DOHH2 (cell line): ENCODE data around the gene PML.

Source experiments
- H3F3A ChIP-seq: fragments of 200-600 bp; sonication (generic), shearing (Covaris generic); 2 replicates; pipeline ENCODE4 v1.6.0; 2016; ENCODE audit warnings: antibody characterized with exemption, mild to moderate bottlenecking; ENCODE audit not compliant: control insufficient read depth, insufficient read depth
- H3K27ac ChIP-seq: fragments of 200-600 bp; sonication (generic); 2 replicates; pipeline ENCODE4 v1.5.1; 2014; ENCODE audit warnings: low read depth, mild to moderate bottlenecking, low read length, moderate library complexity
- H3K27me3 ChIP-seq: fragments of 200-600 bp; sonication (generic); 2 replicates; pipeline ENCODE4 v1.6.1; 2014; ENCODE audit warnings: mild to moderate bottlenecking, low read length, mixed read lengths; ENCODE audit not compliant: control insufficient read depth
- H3K36me3 ChIP-seq: fragments of 200-600 bp; sonication (generic); 2 replicates; pipeline ENCODE4 v1.6.1; 2014; ENCODE audit warnings: mild to moderate bottlenecking, low read length, moderate library complexity, mixed read lengths; ENCODE audit not compliant: control insufficient read depth
- H3K4me1 ChIP-seq: fragments of 200-600 bp; sonication (generic); 2 replicates; pipeline ENCODE4 v1.6.1; 2014; ENCODE audit warnings: mild to moderate bottlenecking, low read length, mixed read lengths; ENCODE audit not compliant: control insufficient read depth
- H3K4me2 ChIP-seq: fragments of 200-600 bp; sonication (generic); 2 replicates; pipeline ENCODE4 v1.6.0; 2014; ENCODE audit warnings: mild to moderate bottlenecking, low read length, moderate library complexity
- H3K4me3 ChIP-seq: fragments of 200-600 bp; sonication (generic); 2 replicates; pipeline ENCODE4 v1.5.1; 2014; ENCODE audit warnings: mild to moderate bottlenecking, low read length, mixed read lengths
- H3K79me2 ChIP-seq: fragments of 200-600 bp; sonication (generic); 2 replicates; pipeline ENCODE4 v1.6.1; 2014; ENCODE audit warnings: mild to moderate bottlenecking, low read length, mixed read lengths; ENCODE audit not compliant: control insufficient read depth
- H3K9me2 ChIP-seq: fragments of 200-600 bp; sonication (generic); replicated peaks from 2 replicates; pipeline ENCODE4 v1.6.1; 2014; ENCODE audit warnings: mild to moderate bottlenecking, low read length, mixed read lengths; ENCODE audit not compliant: control insufficient read depth
- H3K9me3 ChIP-seq: fragments of 200-600 bp; sonication (generic); 2 replicates; pipeline ENCODE4 v1.6.1; 2014; ENCODE audit warnings: antibody characterized with exemption, low read length, mixed read lengths; ENCODE audit not compliant: control insufficient read depth, insufficient read depth
- H4K20me1 ChIP-seq: fragments of 200-600 bp; sonication (generic); 2 replicates; pipeline ENCODE4 v1.6.0; 2014; ENCODE audit warnings: low read depth, mild to moderate bottlenecking, antibody characterized with exemption, low read length, moderate library complexity; ENCODE audit not compliant: control insufficient read depth, insufficient read depth
- EZH2phosphoT487 ChIP-seq: fragments of 200-600 bp; sonication (generic); IDR thresholded peaks from 2 replicates; pipeline ENCODE4 v1.6.1; 2017; ENCODE audit warnings: borderline replicate concordance, mild to moderate bottlenecking, antibody characterized with exemption, low read length, moderate library complexity, mixed read lengths
- TF ChIP-seq, protein P1 (sequence below): fragments of 200-600 bp; sonication (generic); IDR thresholded peaks from one replicate; pipeline ENCODE4 v1.5.1; 2014; ENCODE audit warnings: antibody characterized with exemption, mild to moderate bottlenecking, low read depth, low read length; ENCODE audit not compliant: poor library complexity, severe bottlenecking

PML gene

DNA sequence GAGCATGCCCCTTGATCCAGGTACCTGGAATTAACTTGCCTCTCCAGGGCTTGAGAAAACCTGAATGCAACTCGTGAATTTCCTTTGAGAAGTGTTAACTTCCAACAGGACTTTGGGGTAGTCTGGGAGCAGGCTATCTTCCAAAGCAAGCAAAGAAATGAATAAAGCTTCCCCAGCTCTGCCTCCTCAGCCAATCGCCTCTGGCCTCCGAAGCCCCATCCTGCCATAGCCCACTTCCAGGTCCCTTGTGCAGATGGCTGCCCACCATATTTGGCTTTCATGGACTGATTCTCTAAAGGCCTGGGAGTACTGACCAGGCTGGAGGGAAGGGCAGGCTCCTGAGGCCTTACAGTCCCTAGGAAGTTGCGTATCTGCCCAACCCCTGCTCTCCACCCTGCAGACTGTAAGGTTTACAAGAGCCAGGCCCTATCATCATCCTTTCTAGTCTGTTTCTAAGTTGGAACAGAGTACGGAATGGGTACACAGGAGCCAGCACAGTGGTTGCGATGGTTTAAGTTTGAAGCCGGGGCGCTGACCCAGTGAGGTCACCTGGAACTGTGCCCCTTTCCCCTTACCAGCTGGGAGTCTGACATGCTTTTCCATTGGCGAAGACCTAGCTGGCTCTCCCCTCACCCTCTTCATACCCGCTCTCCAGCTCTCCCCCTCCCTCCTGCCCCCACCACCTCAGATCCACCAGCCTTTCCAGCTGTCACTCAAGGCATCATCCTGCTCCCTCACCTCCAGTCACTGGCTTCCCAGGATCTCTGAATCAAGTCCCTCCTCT lies 1.1 kb upstream of the PML start:
- H3K36me3 ChIP-seq, result no peaks in the 10 kb centered on the region
- H3K79me2 ChIP-seq, result peaks cover 12% of the 10 kb centered on the region
- H3K4me3 ChIP-seq, result peak overlapping the region; percentile 85
- peak overlapping the region; percentile 95 for H3K4me2 ChIP-seq
- TF ChIP-seq EZH2phosphoT487, result no peak
- TF ChIP-seq, protein P1, sequence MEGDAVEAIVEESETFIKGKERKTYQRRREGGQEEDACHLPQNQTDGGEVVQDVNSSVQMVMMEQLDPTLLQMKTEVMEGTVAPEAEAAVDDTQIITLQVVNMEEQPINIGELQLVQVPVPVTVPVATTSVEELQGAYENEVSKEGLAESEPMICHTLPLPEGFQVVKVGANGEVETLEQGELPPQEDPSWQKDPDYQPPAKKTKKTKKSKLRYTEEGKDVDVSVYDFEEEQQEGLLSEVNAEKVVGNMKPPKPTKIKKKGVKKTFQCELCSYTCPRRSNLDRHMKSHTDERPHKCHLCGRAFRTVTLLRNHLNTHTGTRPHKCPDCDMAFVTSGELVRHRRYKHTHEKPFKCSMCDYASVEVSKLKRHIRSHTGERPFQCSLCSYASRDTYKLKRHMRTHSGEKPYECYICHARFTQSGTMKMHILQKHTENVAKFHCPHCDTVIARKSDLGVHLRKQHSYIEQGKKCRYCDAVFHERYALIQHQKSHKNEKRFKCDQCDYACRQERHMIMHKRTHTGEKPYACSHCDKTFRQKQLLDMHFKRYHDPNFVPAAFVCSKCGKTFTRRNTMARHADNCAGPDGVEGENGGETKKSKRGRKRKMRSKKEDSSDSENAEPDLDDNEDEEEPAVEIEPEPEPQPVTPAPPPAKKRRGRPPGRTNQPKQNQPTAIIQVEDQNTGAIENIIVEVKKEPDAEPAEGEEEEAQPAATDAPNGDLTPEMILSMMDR, result no peak
- H4K20me1 ChIP-seq, result no peaks in the 10 kb centered on the region
- H3K9me2 ChIP-seq, result no peaks in the 10 kb centered on the region
- H3F3A ChIP-seq, result no peaks in the 10 kb centered on the region
- no peaks in the 10 kb centered on the region for H3K27me3 ChIP-seq
- peaks cover 45% of the 10 kb centered on the region for H3K4me1 ChIP-seq
- no peak overlapping the region for H3K27ac ChIP-seq
- H3K9me3 ChIP-seq, result no peaks in the 10 kb centered on the region

DNA sequence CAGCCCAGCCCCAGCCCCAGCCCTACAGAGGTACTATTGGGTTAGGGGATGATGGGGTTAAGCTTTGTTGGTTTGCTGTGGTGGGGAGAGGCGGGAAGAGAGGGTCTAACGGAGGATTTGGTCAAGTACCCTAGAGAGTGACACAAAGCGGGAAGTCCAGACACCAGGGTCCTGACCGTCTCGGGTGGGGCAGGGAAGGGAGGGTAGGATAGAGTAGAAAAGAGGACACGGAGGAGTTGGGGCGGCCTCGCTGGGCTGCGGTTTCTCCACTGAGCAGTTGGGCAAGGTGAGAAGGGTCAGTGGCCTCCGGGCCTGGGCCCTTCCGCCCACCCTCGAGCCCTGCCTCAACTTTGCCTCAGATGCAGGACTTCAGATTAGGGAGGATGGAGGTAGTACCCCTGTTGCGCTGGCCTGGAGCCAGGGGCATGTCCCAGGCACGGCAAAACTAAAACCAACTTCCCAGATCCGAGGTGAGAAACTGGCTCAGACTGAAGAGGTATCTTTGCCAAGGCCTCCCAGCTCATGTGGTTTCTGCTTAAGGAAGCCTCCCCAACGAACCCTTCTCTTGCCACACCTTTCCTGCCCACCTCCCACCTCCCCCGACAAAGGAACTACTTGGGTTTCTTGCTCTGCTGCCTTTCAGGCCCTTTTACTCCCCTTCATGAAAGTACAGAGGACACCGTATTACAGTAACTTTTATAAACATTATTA lies 551 bp downstream of the PML start:
- Histone ChIP-seq H3K27me3 (no peaks in the 10 kb centered on the region), H3K4me2 (peak overlapping the region; percentile 95), H3K4me1 (peaks cover 45% of the 10 kb centered on the region), H4K20me1 (no peaks in the 10 kb centered on the region), H3K9me2 (no peaks in the 10 kb centered on the region), H3K79me2 (peaks cover 12% of the 10 kb centered on the region), H3K27ac (no peak overlapping the region), H3K9me3 (no peaks in the 10 kb centered on the region), H3F3A (no peaks in the 10 kb centered on the region), H3K36me3 (no peaks in the 10 kb centered on the region), H3K4me3 (peak overlapping the region; percentile 85)
- no peak for TF ChIP-seq EZH2phosphoT487
- TF ChIP-seq, protein P1, result no peak

DNA sequence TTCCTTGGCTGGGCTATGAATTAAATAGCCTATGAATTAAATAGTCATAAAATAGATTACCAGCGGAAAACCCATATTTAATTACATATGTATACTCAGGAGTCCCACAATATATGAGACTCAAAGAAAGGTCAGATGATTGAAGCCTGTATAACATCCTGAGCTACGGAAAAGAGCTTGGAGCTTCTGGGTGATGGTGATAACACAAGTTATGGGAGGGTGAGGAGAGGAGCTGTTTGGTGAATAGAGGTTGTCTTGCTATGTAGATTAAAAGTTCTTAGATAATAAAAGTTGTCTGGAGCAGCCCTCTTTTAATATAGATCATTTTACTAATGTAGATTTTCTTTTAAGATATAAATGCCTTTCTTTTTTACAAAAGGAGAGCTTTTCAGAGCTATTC lies 1.8 kb downstream of the PML start:
- H3K79me2 ChIP-seq, result peaks cover 12% of the 10 kb centered on the region
- no peaks in the 10 kb centered on the region for H3F3A ChIP-seq
- H4K20me1 ChIP-seq, result no peaks in the 10 kb centered on the region
- no peak overlapping the region for H3K27ac ChIP-seq
- no peaks in the 10 kb centered on the region for H3K27me3 ChIP-seq
- H3K4me3 ChIP-seq, result peak overlapping the region; percentile 44; the same call in 1 of the 2 replicates
- no peaks in the 10 kb centered on the region for H3K9me3 ChIP-seq
- TF ChIP-seq, protein P1, result no peak
- TF ChIP-seq EZH2phosphoT487, result no peak
- peak overlapping the region; percentile 95 for H3K4me2 ChIP-seq
- H3K36me3 ChIP-seq, result no peaks in the 10 kb centered on the region
- H3K4me1 ChIP-seq, result peaks cover 42% of the 10 kb centered on the region
- H3K9me2 ChIP-seq, result no peaks in the 10 kb centered on the region
